Prostate gland (tissue), 2 donors: Measurements from ENCODE around the gene XAB2. TPM values are rescaled to one million over a fixed set of nuclear protein-coding genes. Genes with fewer than 3 reads are reported as not detected.

Experiments
- DNase-seq: peaks from one replicate; pipeline ENCODE4 v3.0.0-alpha.2; 2019; ENCODE audit warnings: low spot score
- H3K27ac ChIP-seq, 2 donors: fragments of 200-600 bp; sonication (generic); 2 replicates each; pipeline ENCODE4 v1.5.1; 2017 to 2019
- H3K27me3 ChIP-seq: fragments of 200-600 bp; sonication (generic); replicated peaks from 2 replicates; pipeline ENCODE4 v1.5.1; 2019; ENCODE audit not compliant: insufficient read depth
- H3K36me3 ChIP-seq, 2 donors: fragments of 200-600 bp; sonication (generic); 1 replicate in 1 of 2; 2 replicates in 1 of 2; pipeline versions ENCODE4 v1.5.1 to v1.8.1; 2017 to 2019
- H3K4me1 ChIP-seq: fragments of 200-600 bp; sonication (generic); replicated peaks from 2 replicates; pipeline ENCODE4 v1.5.1; 2019
- H3K4me3 ChIP-seq, 2 donors: fragments of 200-600 bp; sonication (generic); 2 replicates each; pipeline ENCODE4 v1.5.1; 2017 to 2019
- H3K9me3 ChIP-seq: fragments of 200-600 bp; sonication (generic); 2 replicates; pipeline ENCODE4 v1.5.1; 2017
- CTCF ChIP-seq, 4 experiments: fragments of 200-600 bp in 2 of 4; fragments of 450-650 bp in 2 of 4; sonication (generic) in 2 of 4; IDR thresholded peaks; 1 replicate in 3 of 4; 2 replicates in 1 of 4; pipeline ENCODE4 v1.5.1; 2016 to 2019; ENCODE audit warnings: antibody characterized with exemption in 4 of 4, mild to moderate bottlenecking in 2 of 4, moderate library complexity in 2 of 4
- POLR2A ChIP-seq: fragments of 450-650 bp; IDR thresholded peaks from one replicate; pipeline ENCODE4 v1.6.1; 2016; ENCODE audit warnings: antibody characterized with exemption, mild to moderate bottlenecking
- POLR2AphosphoS5 ChIP-seq: sonication (generic); formaldehyde crosslinking; IDR thresholded peaks from one replicate; pipeline ENCODE4 v1.6.1; 2017; ENCODE audit warnings: antibody characterized with exemption
- WGBS: methylation state at CpG from one replicate; pipeline ENCODE4 v1.1.5; 2018; 5-methylcytosine and 5-hydroxymethylcytosine counted together
- intact Hi-C: fragments of 100-400 bp; cut with DNase I; formaldehyde crosslinking; loops from one replicate; pipeline ENCODE4 v1.14.2; 2022
- total RNA-seq, 2 donors: library from RNA; depleted of rRNA; stranded (reverse); fragments of >200 nt; gene quantifications; one replicate each; pipeline ENCODE4 v1.1.0, GENCODE V29; 2016

XAB2 gene
- total RNA-seq, 2 donors from 2014 or later, result 53.6 to 115 TPM

- TF ChIP-seq CTCF (IDR thresholded peaks at IDR 0.05), result no peak
- no peak for TF ChIP-seq POLR2AphosphoS5
- no peak for TF ChIP-seq POLR2A
- Histone ChIP-seq H3K9me3 (no peaks in the 10 kb centered on the region), H3K27ac (peak overlapping the region; percentile 62 to 78), H3K4me3 (peak overlapping the region; percentile 41 to 64), H3K36me3 (no peaks in the 10 kb centered on the region), H3K4me1 (no peaks in the 10 kb centered on the region), H3K27me3 (no peaks in the 10 kb centered on the region)
- no peak for DNase-seq
- intact Hi-C loops, result no loop called here
- WGBS, result 2% methylated on average over 54 of the region's 70 CpGs
Observed at GRCh38 chr19:7596211-7596937, 33.0 kb downstream of the XAB2 start.

GRCh38 chr19:7595466-7596133, 33.7 kb downstream of the XAB2 start, which contains the start of gene CAMSAP3:
Gene CAMSAP3 (plus strand): TSS chr19:7595863. CDS start chr19:7596003, 140 bp downstream.
- peak within 1 kb of the TSS; percentile 62 to 78 for H3K27ac ChIP-seq
- no peak for TF ChIP-seq POLR2AphosphoS5
- TF ChIP-seq CTCF (IDR thresholded peaks at IDR 0.05), result no peak
- no peak for TF ChIP-seq POLR2A

GRCh38 chr19:7590256-7590655, 39.1 kb downstream of the XAB2 start:
- 27% methylated on average over 5 of the region's 8 CpGs for WGBS
- peak; percentile 42 for DNase-seq
- peak; percentile 27 for TF ChIP-seq POLR2AphosphoS5
- no peak for TF ChIP-seq POLR2A
- TF ChIP-seq CTCF (IDR thresholded peaks at IDR 0.05), result no peak
- intact Hi-C loops, result no loop called here
- peaks cover 4% of the 10 kb centered on the region for H3K4me1 ChIP-seq
- no peak overlapping the region for H3K27ac ChIP-seq
- H3K9me3 ChIP-seq, result no peaks in the 10 kb centered on the region
- H3K4me3 ChIP-seq, result no peak overlapping the region
- H3K27me3 ChIP-seq, result no peaks in the 10 kb centered on the region
- no peaks in the 10 kb centered on the region for H3K36me3 ChIP-seq

More at GRCh38 chr19:7595466-7596133, 33.7 kb downstream of the XAB2 start, which contains the start of gene CAMSAP3:
- peak within 1 kb of the TSS; percentile 41 to 64 for H3K4me3 ChIP-seq
- WGBS, result under 1% methylated on average over 24 of the region's 78 CpGs
- peak; percentile 29 for DNase-seq
- intact Hi-C loops, result no loop called here
- no peaks in the 10 kb centered on the region for H3K9me3 ChIP-seq
- H3K27me3 ChIP-seq, result no peaks in the 10 kb centered on the region
- H3K36me3 ChIP-seq, result no peaks in the 10 kb centered on the region
- no peaks in the 10 kb centered on the region for H3K4me1 ChIP-seq

- Histone ChIP-seq H3K27ac (no peak overlapping the region), H3K36me3 (no peaks in the 10 kb centered on the region), H3K4me1 (peaks cover 4% of the 10 kb centered on the region), H3K27me3 (no peaks in the 10 kb centered on the region), H3K9me3 (no peaks in the 10 kb centered on the region), H3K4me3 (no peak overlapping the region)
- DNase-seq, result no peak
- 87% methylated on average over 7 of the region's 7 CpGs for WGBS
- TF ChIP-seq POLR2AphosphoS5 (no peak), POLR2A (no peak), CTCF (IDR thresholded peaks at IDR 0.05) (no peak)
- intact Hi-C loops, result no loop called here
Observed at GRCh38 chr19:7589822-7590221, 39.5 kb downstream of the XAB2 start.
